ENCODE data around the gene SPAG16.

- TF ChIP-seq GATA2 (IDR thresholded peaks at IDR 0.05; ENCODE audit: low read depth, low read length) (no peak), GATA3 (IDR thresholded peaks at IDR 0.05; ENCODE audit: low read depth, low read length) (no peak)
Observed at GRCh38 chr2:213274143-213274542, 10.1 kb upstream of the SPAG16 start.

All from SH-SY5Y (cell line).